Fibroblast of lung (primary cell): ENCODE measurements around the gene ZDHHC1. TPM values are rescaled to one million over a fixed set of nuclear protein-coding genes. Genes with fewer than 3 reads are reported as not detected.
A peak's percentile ranks its signal among the peaks of the same experiment; 100 is the strongest.

Experiments used
- DNase-seq, 2 donors: peaks; one replicate each; pipeline versions ENCODE4 v3.0.0 to v3.0.0-alpha.2; 2010; ENCODE audit warnings: low read depth in 2 of 2
- H2AFZ ChIP-seq: 2 replicates; pipeline ENCODE4 v1.5.1; 2012; ENCODE audit warnings: low read length, control low read depth, inconsistent platforms
- H3K27ac ChIP-seq: 2 replicates; pipeline ENCODE4 v1.5.1; 2011; ENCODE audit warnings: low read length, control low read depth; ENCODE audit not compliant: insufficient read depth
- H3K27me3 ChIP-seq: 2 replicates; pipeline ENCODE4 v1.5.1; 2011; ENCODE audit warnings: mild to moderate bottlenecking, low read length; ENCODE audit not compliant: control insufficient read depth, insufficient read depth
- H3K36me3 ChIP-seq: 2 replicates; pipeline ENCODE4 v1.5.1; 2011; ENCODE audit warnings: low read length; ENCODE audit not compliant: control insufficient read depth, insufficient read depth
- H3K4me1 ChIP-seq: 2 replicates; pipeline ENCODE4 v1.5.1; 2011; ENCODE audit warnings: low read length; ENCODE audit not compliant: control insufficient read depth, insufficient read depth; ENCODE audit errors: extremely low read depth
- H3K4me2 ChIP-seq: 2 replicates; pipeline ENCODE4 v1.5.1; 2011; ENCODE audit warnings: low read length, control low read depth; ENCODE audit not compliant: insufficient read depth; ENCODE audit errors: extremely low read depth
- H3K4me3 ChIP-seq, 4 experiments: fragments of 200-600 bp in 1 of 4; sonication (generic) in 1 of 4; replicated peaks in 1 of 4; 2 replicates each; pipeline ENCODE4 v1.5.1; 2011 to 2016; ENCODE audit warnings: low read length in 4 of 4, low read depth in 3 of 4, mild to moderate bottlenecking in 3 of 4, control low read depth in 2 of 4, inconsistent platforms in 1 of 4, mixed read lengths in 1 of 4; ENCODE audit not compliant: insufficient read depth in 1 of 4; ENCODE audit errors: control extremely low read depth in 1 of 4
- H3K79me2 ChIP-seq: 2 replicates; pipeline ENCODE4 v1.5.1; 2012; ENCODE audit warnings: mild to moderate bottlenecking, low read length, inconsistent platforms; ENCODE audit not compliant: control insufficient read depth, insufficient read depth
- H3K9ac ChIP-seq: 2 replicates; pipeline ENCODE4 v1.5.1; 2011; ENCODE audit warnings: mild to moderate bottlenecking, low read length, control low read depth; ENCODE audit not compliant: insufficient read depth
- H3K9me3 ChIP-seq: 2 replicates; pipeline ENCODE4 v1.5.1; 2012; ENCODE audit warnings: low read depth, low read length; ENCODE audit not compliant: control insufficient read depth, insufficient read depth
- H4K20me1 ChIP-seq: 2 replicates; pipeline ENCODE4 v1.5.1; 2011; ENCODE audit warnings: low read length; ENCODE audit not compliant: control insufficient read depth, insufficient read depth; ENCODE audit errors: extremely low read depth
- EZH2 ChIP-seq: IDR thresholded peaks from 2 replicates; pipeline ENCODE4 v1.5.1; 2012; ENCODE audit warnings: low read length, control low read depth, mild to moderate bottlenecking; ENCODE audit errors: missing control alignments
- polyA plus RNA-seq, 2 donors: library from polyadenylated mRNA; depleted of rRNA in 1 of 2; stranded (reverse) in 1 of 2; unstranded in 1 of 2; fragments of >200 nt; gene quantifications; 2 replicates each; pipeline ENCODE4 v1.2.1, GENCODE V29; 2011 to 2012; ENCODE audit warnings: missing spikeins in 1 of 2
- total RNA-seq: library from RNA; depleted of rRNA; stranded (reverse); fragments of >200 nt; gene quantifications from 2 replicates; pipeline ENCODE4 v1.2.1, GENCODE V29; 2014
- TF ChIP-seq, protein P1 (sequence below), 2 donors: IDR thresholded peaks in 1 of 2; conservative IDR thresholded peaks in 1 of 2; 1 replicate in 1 of 2; 2 replicates in 1 of 2; pipeline ENCODE4 v1.5.1; 2011 to 2012; ENCODE audit warnings: low read length in 2 of 2, control low read depth in 1 of 2, inconsistent platforms in 1 of 2, low read depth in 1 of 2, mild to moderate bottlenecking in 1 of 2

The ZDHHC1 gene
- total and polyA plus RNA-seq, 2 donors (not counting 1 experiment from before 2014, with no cell fraction given), result 2.7 to 6.4 TPM

DNA sequence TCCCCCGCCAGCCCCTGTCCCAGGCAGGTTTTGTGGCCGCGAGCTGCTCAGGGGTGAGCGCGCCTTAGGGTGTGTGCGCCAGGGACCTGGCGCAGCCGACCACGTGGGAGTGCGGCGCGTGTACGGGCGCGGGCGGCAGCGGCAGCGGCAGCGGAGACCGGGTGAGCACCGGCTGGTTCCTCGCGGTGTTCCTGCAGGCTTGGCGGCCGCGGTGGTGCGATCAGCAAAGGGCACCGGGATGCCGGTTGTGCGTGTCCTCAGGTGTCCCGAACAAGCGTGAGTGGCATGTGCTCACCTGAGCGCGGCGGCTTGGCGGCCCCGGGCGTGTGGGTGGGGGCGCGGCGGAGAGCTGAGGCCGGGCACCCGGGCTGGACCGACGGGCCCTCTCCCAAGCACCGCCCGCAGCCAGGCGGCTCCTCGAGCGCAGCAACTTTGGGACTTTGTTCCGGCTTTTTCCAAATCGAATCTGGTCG lies 14.3 kb upstream of the ZDHHC1 start:
- Histone ChIP-seq H3K36me3 (no peaks in the 10 kb centered on the region), H3K27me3 (peaks cover 27% of the 10 kb centered on the region), H3K4me3 (peak overlapping the region in 2 of 4 experiments; percentile 4 to 37), H4K20me1 (no peaks in the 10 kb centered on the region), H3K4me1 (peaks cover 5% of the 10 kb centered on the region), H3K27ac (no peak overlapping the region), H3K9ac (no peak overlapping the region), H3K9me3 (no peaks in the 10 kb centered on the region), H3K79me2 (no peaks in the 10 kb centered on the region), H3K4me2 (peak overlapping the region; percentile 64), H2AFZ (no peak overlapping the region)
- DNase-seq, result no peak
- TF ChIP-seq, protein P1, sequence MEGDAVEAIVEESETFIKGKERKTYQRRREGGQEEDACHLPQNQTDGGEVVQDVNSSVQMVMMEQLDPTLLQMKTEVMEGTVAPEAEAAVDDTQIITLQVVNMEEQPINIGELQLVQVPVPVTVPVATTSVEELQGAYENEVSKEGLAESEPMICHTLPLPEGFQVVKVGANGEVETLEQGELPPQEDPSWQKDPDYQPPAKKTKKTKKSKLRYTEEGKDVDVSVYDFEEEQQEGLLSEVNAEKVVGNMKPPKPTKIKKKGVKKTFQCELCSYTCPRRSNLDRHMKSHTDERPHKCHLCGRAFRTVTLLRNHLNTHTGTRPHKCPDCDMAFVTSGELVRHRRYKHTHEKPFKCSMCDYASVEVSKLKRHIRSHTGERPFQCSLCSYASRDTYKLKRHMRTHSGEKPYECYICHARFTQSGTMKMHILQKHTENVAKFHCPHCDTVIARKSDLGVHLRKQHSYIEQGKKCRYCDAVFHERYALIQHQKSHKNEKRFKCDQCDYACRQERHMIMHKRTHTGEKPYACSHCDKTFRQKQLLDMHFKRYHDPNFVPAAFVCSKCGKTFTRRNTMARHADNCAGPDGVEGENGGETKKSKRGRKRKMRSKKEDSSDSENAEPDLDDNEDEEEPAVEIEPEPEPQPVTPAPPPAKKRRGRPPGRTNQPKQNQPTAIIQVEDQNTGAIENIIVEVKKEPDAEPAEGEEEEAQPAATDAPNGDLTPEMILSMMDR (conservative IDR thresholded peaks at IDR 0.05 in 1 of 2, IDR thresholded peaks at IDR 0.05 in 1 of 2; ENCODE audit: low read depth in 1 of 2, low read length in 2 of 2), result no peak
- TF ChIP-seq EZH2, result peak; percentile 92

DNA sequence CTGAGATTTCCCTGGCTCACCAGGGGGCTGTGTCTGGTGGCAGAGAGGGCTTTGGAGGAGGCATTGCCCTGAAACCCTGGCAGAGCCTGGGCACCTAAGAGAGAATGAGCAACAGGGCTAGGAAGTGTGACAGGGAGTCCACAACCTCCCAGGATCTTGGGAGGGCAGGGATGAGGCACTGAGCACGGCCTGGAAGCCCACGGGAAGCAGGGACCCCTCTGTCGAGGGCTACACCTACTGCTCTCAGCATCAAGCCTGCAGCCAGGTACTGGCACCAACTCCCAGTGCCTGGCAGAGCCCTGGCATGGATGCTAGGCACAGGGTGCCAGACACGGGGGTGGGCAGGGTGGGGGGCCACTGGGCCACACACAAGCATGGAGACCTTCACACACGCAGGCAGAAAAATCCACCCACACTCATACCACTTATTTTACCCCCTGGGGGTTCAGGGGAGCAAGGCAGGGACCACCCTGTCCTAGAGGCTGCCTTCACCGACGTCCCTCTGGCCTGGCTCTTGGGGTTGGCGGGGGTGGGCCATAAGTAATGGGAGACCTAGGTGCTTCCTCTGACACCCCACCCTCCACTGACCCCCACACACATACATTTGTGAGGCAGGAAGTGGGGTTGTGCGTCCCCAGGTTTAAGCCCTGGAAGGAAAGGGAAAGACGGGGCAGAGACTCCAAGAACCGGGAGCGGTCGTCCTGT lies 13.7 kb upstream of the ZDHHC1 start:
- Histone ChIP-seq H3K4me3 (peak overlapping the region in 1 of 4 experiments; percentile 37), H3K4me2 (peak overlapping the region; percentile 64)
- DNase-seq, result no peak

DNA sequence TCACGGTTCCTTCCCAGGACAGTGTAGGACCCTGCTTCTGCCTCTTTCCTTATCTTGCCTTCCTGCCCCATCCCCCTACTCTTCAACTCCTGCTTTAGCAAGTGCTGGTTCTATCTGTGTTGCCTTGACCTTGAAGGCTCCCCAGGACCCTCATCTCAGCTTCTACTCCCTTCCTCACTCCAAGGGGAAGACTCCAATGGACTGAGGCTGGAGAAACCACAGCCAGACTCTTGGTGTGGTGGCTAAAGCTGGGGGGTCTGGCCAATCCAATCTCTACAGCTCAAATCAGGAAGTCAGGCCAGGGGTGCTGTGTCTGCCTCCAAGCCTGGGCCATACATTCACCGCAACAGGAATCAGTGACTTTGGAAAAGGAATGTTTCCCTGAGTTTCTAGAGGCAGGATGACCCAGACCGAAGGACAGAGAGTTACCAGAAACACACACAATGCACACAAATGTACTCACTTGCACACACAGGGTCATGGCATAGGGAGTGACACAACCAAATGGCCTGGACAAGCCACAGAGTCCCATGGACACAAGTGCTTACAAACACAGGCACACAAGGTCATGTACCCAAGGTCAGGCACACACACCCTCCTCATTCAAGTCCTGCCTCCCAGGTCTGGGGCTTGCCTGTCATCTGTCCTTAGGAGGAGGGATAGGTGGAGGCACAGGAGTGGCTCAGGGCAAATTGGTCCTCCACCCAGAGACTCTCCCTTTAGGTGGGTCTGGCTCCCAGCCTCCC lies 12.9 kb upstream of the ZDHHC1 start:
- no peak overlapping the region for H3K27ac ChIP-seq
- DNase-seq, result no peak
- no peaks in the 10 kb centered on the region for H3K36me3 ChIP-seq
- H3K4me3 ChIP-seq, result no peak overlapping the region
- no peaks in the 10 kb centered on the region for H3K79me2 ChIP-seq
- H3K4me2 ChIP-seq, result no peak overlapping the region
- H4K20me1 ChIP-seq, result no peaks in the 10 kb centered on the region
- no peaks in the 10 kb centered on the region for H3K9me3 ChIP-seq
- H2AFZ ChIP-seq, result no peak overlapping the region
- no peak for TF ChIP-seq EZH2
- TF ChIP-seq, protein P1 (conservative IDR thresholded peaks at IDR 0.05 in 1 of 2, IDR thresholded peaks at IDR 0.05 in 1 of 2; ENCODE audit: low read depth in 1 of 2, low read length in 2 of 2), result no peak
- peaks cover 5% of the 10 kb centered on the region for H3K4me1 ChIP-seq
- no peak overlapping the region for H3K9ac ChIP-seq
- H3K27me3 ChIP-seq, result peaks cover 33% of the 10 kb centered on the region

More for the DNA sequence above, 13.7 kb upstream of the ZDHHC1 start:
- no peak overlapping the region for H2AFZ ChIP-seq
- H3K27me3 ChIP-seq, result peaks cover 29% of the 10 kb centered on the region
- H3K9ac ChIP-seq, result no peak overlapping the region
- no peaks in the 10 kb centered on the region for H3K36me3 ChIP-seq
- H3K79me2 ChIP-seq, result no peaks in the 10 kb centered on the region
- TF ChIP-seq, protein P1 (conservative IDR thresholded peaks at IDR 0.05 in 1 of 2, IDR thresholded peaks at IDR 0.05 in 1 of 2; ENCODE audit: low read depth in 1 of 2, low read length in 2 of 2), result no peak
- TF ChIP-seq EZH2, result no peak
- peaks cover 5% of the 10 kb centered on the region for H3K4me1 ChIP-seq
- H3K27ac ChIP-seq, result no peak overlapping the region
- no peaks in the 10 kb centered on the region for H3K9me3 ChIP-seq
- no peaks in the 10 kb centered on the region for H4K20me1 ChIP-seq
